OCI-LY7 (cell line): Measurements from ENCODE around the gene LIN9. TPM values are rescaled to one million over a fixed set of nuclear protein-coding genes. Genes with fewer than 3 reads are reported as not detected.

Experiments
- BruUV-seq: library from RNA; stranded (reverse); fragments of 400-500 nt; replicated peaks from 2 replicates; lab custom pipeline; 2021; lab: Mats Ljungman, UMichigan
- CTCF ChIA-PET: fragments of 300-600 bp; sonication (Branson Sonifier 250); formaldehyde crosslinking; loops from one replicate; lab custom pipeline; 2022; ENCODE audit warnings: antibody characterized with exemption; ENCODE audit not compliant: unreplicated experiment; lab: Charles Lee
- POLR2A ChIA-PET: fragments of 300-600 bp; sonication (Branson Sonifier 250); formaldehyde crosslinking; loops from one replicate; lab custom pipeline; 2022; ENCODE audit warnings: antibody characterized with exemption; lab: Charles Lee
- DNase-seq: peaks from one replicate; pipeline ENCODE4 v3.0.0-alpha.2; 2015; ENCODE audit warnings: low spot score
- H2AFZ ChIP-seq: fragments of 200-600 bp; sonication (generic), shearing (Covaris generic); 2 replicates; pipeline ENCODE4 v1.6.1; 2014; ENCODE audit warnings: mild to moderate bottlenecking, antibody characterized with exemption, low read length, moderate library complexity
- H3K27ac ChIP-seq: fragments of 200-600 bp; sonication (generic); 2 replicates; pipeline ENCODE4 v1.5.1; 2014; ENCODE audit warnings: mixed run types, low read depth, mild to moderate bottlenecking, moderate library complexity, low read length, inconsistent platforms; ENCODE audit not compliant: poor library complexity, severe bottlenecking
- H3K36me3 ChIP-seq: fragments of 200-600 bp; sonication (generic); 2 replicates; pipeline ENCODE4 v1.6.1; 2014; ENCODE audit warnings: mild to moderate bottlenecking, antibody characterized with exemption, low read length, moderate library complexity, mixed read lengths; ENCODE audit not compliant: insufficient read depth
- H3K4me1 ChIP-seq: fragments of 200-600 bp; sonication (generic); 2 replicates; pipeline ENCODE4 v1.5.1; 2014; ENCODE audit warnings: mild to moderate bottlenecking, low read length; ENCODE audit not compliant: insufficient read depth, poor library complexity, severe bottlenecking
- H3K4me2 ChIP-seq: fragments of 200-600 bp; sonication (generic); 2 replicates; pipeline ENCODE4 v1.6.1; 2014; ENCODE audit warnings: mild to moderate bottlenecking, low read length
- H3K4me3 ChIP-seq: fragments of 200-600 bp; sonication (generic); 2 replicates; pipeline ENCODE4 v1.5.1; 2014; ENCODE audit warnings: mild to moderate bottlenecking, low read depth, low read length; ENCODE audit not compliant: poor library complexity, severe bottlenecking
- H3K79me2 ChIP-seq: fragments of 200-600 bp; sonication (generic); 2 replicates; pipeline ENCODE4 v1.6.1; 2016; ENCODE audit warnings: low read depth, mild to moderate bottlenecking, low read length, moderate library complexity, mixed read lengths; ENCODE audit not compliant: insufficient read depth
- H3K9me2 ChIP-seq: fragments of 200-600 bp; sonication (generic); 2 replicates; pipeline ENCODE4 v1.6.1; 2016; ENCODE audit warnings: mild to moderate bottlenecking, low read length, mixed read lengths; ENCODE audit not compliant: insufficient read depth
- H3K9me3 ChIP-seq: fragments of 200-600 bp; sonication (generic); 2 replicates; pipeline ENCODE4 v1.6.1; 2014; ENCODE audit warnings: mild to moderate bottlenecking, mixed run types, low read length, mixed read lengths
- H4K20me1 ChIP-seq: fragments of 200-600 bp; sonication (generic); 2 replicates; pipeline ENCODE4 v1.6.1; 2014; ENCODE audit warnings: mild to moderate bottlenecking, antibody characterized with exemption, low read length, moderate library complexity, mixed read lengths; ENCODE audit not compliant: insufficient read depth
- EZH2phosphoT487 ChIP-seq: fragments of 200-600 bp; sonication (generic); IDR thresholded peaks from 2 replicates; pipeline ENCODE4 v1.6.1; 2018; ENCODE audit warnings: low read depth, borderline replicate concordance, mild to moderate bottlenecking, mixed run types, antibody characterized with exemption, low read length, moderate library complexity, mixed read lengths
- intact Hi-C: fragments of 100-400 bp; cut with micrococcal nuclease; formaldehyde crosslinking; loops from one replicate; pipeline ENCODE4 v1.10.0; 2022; ENCODE audit not compliant: unreplicated experiment
- total RNA-seq, 2 experiments: library from RNA; depleted of rRNA in 1 of 2; stranded (reverse); fragments of >200 nt in 1 of 2; shearing (Covaris generic) in 1 of 2; gene quantifications; 2 replicates each; pipeline ENCODE4 v1.2.3, GENCODE V29; 2014 to 2022
- TF ChIP-seq, protein P1 (sequence below): fragments of 200-600 bp; sonication (generic); conservative IDR thresholded peaks from 2 replicates; pipeline ENCODE4 v1.5.1; 2014; ENCODE audit warnings: mild to moderate bottlenecking, antibody characterized with exemption, low read length, moderate library complexity, mixed read lengths

The LIN9 gene
- total RNA-seq, 2 experiments from 2014 or later, result 19.7 to 20.1 TPM

DNA sequence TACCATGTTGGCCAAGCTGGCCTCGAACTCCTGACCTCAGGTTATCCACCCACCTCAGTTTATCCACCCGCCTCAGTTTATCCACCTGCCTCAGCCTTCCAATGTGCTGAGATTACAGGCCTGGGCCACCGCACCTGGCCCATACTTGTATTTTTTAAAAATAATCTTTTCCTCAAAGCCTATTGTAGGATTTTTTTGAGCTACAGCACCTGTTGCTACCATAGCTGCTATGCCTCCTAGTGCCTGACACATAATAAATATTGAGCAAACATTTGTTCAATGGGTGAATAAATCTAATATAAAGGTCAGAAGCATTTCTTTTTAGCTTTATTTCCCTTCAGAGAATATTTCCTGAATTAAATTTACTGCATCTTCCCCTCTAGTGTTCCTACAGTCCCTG is 106.7 kb downstream of the LIN9 start:
- Histone ChIP-seq H3K79me2 (no peaks in the 10 kb centered on the region), H3K9me3 (no peaks in the 10 kb centered on the region), H3K4me1 (peaks cover 45% of the 10 kb centered on the region), H2AFZ (peak overlapping the region; percentile 93; the same call in 1 of the 2 replicates), H4K20me1 (no peaks in the 10 kb centered on the region), H3K9me2 (no peaks in the 10 kb centered on the region), H3K4me2 (peak overlapping the region; percentile 51), H3K4me3 (no peak overlapping the region), H3K36me3 (no peaks in the 10 kb centered on the region), H3K27ac (peak overlapping the region; percentile 35)
- DNase-seq, result no peak
- no TSS peak for BruUV-seq
- ChIA-PET POLR2A (interaction anchor here (0.6 to 3.2 kb wide), 14 partner anchors 9 to 207 kb away, joined by 3 to 16 read pairs (median 4); partner anchors contain the start of gene PARP1), CTCF (interaction anchor here (0.9 to 1.4 kb wide), 4 partner anchors 77 to 202 kb away, joined by 3 to 5 read pairs (median 4); no protein-coding TSS in a partner anchor)
- TF ChIP-seq, protein P1, sequence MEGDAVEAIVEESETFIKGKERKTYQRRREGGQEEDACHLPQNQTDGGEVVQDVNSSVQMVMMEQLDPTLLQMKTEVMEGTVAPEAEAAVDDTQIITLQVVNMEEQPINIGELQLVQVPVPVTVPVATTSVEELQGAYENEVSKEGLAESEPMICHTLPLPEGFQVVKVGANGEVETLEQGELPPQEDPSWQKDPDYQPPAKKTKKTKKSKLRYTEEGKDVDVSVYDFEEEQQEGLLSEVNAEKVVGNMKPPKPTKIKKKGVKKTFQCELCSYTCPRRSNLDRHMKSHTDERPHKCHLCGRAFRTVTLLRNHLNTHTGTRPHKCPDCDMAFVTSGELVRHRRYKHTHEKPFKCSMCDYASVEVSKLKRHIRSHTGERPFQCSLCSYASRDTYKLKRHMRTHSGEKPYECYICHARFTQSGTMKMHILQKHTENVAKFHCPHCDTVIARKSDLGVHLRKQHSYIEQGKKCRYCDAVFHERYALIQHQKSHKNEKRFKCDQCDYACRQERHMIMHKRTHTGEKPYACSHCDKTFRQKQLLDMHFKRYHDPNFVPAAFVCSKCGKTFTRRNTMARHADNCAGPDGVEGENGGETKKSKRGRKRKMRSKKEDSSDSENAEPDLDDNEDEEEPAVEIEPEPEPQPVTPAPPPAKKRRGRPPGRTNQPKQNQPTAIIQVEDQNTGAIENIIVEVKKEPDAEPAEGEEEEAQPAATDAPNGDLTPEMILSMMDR, result 0 out of 2 replicates have a peak, but pooled peaks have one; percentile 17
- TF ChIP-seq EZH2phosphoT487, result no peak
- intact Hi-C loops, result no loop called here

DNA sequence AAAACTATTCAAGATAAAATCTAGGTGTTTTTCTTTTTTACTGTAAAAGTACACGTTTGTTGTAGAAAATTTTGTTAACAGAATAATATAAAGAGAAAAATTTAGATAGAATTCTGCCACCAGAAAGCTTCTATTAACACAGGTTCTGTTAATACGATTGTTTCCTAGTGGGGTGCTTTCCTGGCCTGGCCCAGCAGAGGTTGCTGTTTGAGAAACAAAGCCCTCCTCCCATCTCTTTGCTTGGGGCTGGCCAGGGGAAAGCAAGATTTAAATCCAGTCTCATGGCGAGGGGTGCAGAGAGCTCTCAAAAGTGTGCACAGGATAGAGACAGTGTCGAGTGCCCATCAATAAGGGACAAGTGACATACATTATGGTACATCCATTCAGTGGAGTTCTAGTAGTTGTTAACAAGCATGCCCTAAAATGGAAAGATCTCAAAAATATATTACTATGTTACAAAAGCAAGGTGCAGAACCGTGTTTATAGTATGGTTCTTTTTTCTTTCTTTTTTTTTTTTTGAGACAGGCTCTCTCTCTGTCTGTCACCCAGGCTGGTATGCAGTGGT is 107.9 kb downstream of the LIN9 start:
- POLR2A ChIA-PET, result interaction anchor here (0.5 to 3.2 kb wide), 20 partner anchors 10 to 623 kb away, joined by 3 to 16 read pairs (median 4); partner anchors contain the start of gene LIN9
- TF ChIP-seq, protein P1, result peak; percentile 91
- no peak for TF ChIP-seq EZH2phosphoT487
- no peaks in the 10 kb centered on the region for H3K9me2 ChIP-seq
- no peaks in the 10 kb centered on the region for H3K9me3 ChIP-seq
- DNase-seq, result peak; percentile 79
- peak overlapping the region; percentile 25 for H3K4me2 ChIP-seq
- H3K79me2 ChIP-seq, result no peaks in the 10 kb centered on the region
- no peaks in the 10 kb centered on the region for H4K20me1 ChIP-seq
- intact Hi-C loops, result loop anchor here (1.0 to 2.0 kb wide), 2 partner anchors 132 to 206 kb away; no protein-coding TSS in a partner anchor
- CTCF ChIA-PET, result interaction anchor here (0.7 to 2.0 kb wide), 6 partner anchors 10 to 203 kb away, joined by 3 to 13 read pairs (median 4); no protein-coding TSS in a partner anchor
- BruUV-seq, result no TSS peak
- H3K36me3 ChIP-seq, result no peaks in the 10 kb centered on the region
- peaks cover 48% of the 10 kb centered on the region for H3K4me1 ChIP-seq
- H3K27ac ChIP-seq, result peak overlapping the region; percentile 24
- peak overlapping the region; percentile 43; the same call in 1 of the 2 replicates for H2AFZ ChIP-seq
- no peak overlapping the region for H3K4me3 ChIP-seq

DNA sequence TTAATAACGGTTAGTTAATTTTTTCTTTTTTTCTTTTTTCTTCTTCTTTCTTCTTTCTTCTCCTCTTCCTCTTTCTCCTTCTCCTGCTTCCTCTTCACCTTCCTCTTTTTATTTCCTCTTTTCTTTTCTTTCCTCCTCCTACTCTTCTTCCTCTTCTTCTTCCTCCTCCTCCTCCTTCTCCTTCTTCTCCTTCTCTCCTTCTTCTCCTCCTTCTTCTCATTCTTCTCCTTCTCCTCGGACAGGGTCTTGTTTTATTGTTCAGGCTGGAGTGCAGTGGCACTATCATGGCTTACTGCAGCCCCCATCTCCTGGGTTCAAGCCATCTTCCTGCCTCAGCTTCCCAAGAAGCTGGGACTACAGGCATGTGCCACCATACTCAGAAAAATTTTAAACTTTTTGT is 109.0 kb downstream of the LIN9 start:
- no peak overlapping the region for H2AFZ ChIP-seq
- DNase-seq, result no peak
- H3K36me3 ChIP-seq, result no peaks in the 10 kb centered on the region
- no TSS peak for BruUV-seq
- no peaks in the 10 kb centered on the region for H3K79me2 ChIP-seq
- CTCF ChIA-PET, result interaction anchor here (1.1 to 2.0 kb wide), 5 partner anchors 18 to 204 kb away, joined by 3 to 13 read pairs (median 4); no protein-coding TSS in a partner anchor
- intact Hi-C loops, result loop anchor here (2.0 kb wide), 1 partner anchor 207 kb away; no protein-coding TSS in a partner anchor
- no peaks in the 10 kb centered on the region for H4K20me1 ChIP-seq
- H3K4me2 ChIP-seq, result peak overlapping the region; percentile 10
- POLR2A ChIA-PET, result interaction anchor here (0.6 to 3.2 kb wide), 11 partner anchors 11 to 169 kb away, joined by 3 to 16 read pairs (median 4); no protein-coding TSS in a partner anchor
- H3K9me3 ChIP-seq, result no peaks in the 10 kb centered on the region
- no peak overlapping the region for H3K4me3 ChIP-seq
- peaks cover 48% of the 10 kb centered on the region for H3K4me1 ChIP-seq
- no peaks in the 10 kb centered on the region for H3K9me2 ChIP-seq
- H3K27ac ChIP-seq, result no peak overlapping the region
- TF ChIP-seq EZH2phosphoT487, result no peak
